GM23338 (cell line): ENCODE results near the gene GAPVD1. TPM values are rescaled to one million over a fixed set of nuclear protein-coding genes. Genes with fewer than 3 reads are reported as not detected.
"Not testable (repeated sequence)": the region's sequence is repeated elsewhere in the genome, so short reads cannot be mapped to it uniquely, and the experiment has no call there.

Experiments
- ATAC-seq: fragments of 200-7000 bp; cut with Tn5 transposase; 3 replicates; pipeline ENCODE4 v1.9.1; 2020
- DNase-seq: peaks from one replicate; pipeline ENCODE4 v3.0.0-alpha.2; 2015; ENCODE audit warnings: low spot score
- H2AFZ ChIP-seq: fragments of 200-600 bp; sonication (generic); 2 replicates; pipeline ENCODE4 v1.8.0; 2016; ENCODE audit warnings: antibody characterized with exemption, mild to moderate bottlenecking, moderate library complexity
- H3F3A ChIP-seq: fragments of 200-600 bp; sonication (generic); replicated peaks from 2 replicates; pipeline ENCODE4 v1.8.0; 2017; ENCODE audit warnings: antibody characterized with exemption, mixed run types, low read depth
- H3K27ac ChIP-seq: fragments of 200-600 bp; sonication (generic); 2 replicates; pipeline ENCODE4 v1.6.1; 2016; ENCODE audit warnings: low read depth
- H3K27me3 ChIP-seq: fragments of 200-600 bp; sonication (generic); 2 replicates; pipeline ENCODE4 v1.8.0; 2016; ENCODE audit warnings: mild to moderate bottlenecking, mixed run types, moderate library complexity; ENCODE audit not compliant: insufficient read depth
- H3K36me3 ChIP-seq: fragments of 200-600 bp; sonication (generic); 2 replicates; pipeline ENCODE4 v1.8.0; 2016; ENCODE audit warnings: mild to moderate bottlenecking; ENCODE audit not compliant: insufficient read depth
- H3K4me1 ChIP-seq: fragments of 200-600 bp; sonication (generic); 2 replicates; pipeline ENCODE4 v1.8.0; 2016; ENCODE audit warnings: mild to moderate bottlenecking, moderate library complexity; ENCODE audit not compliant: insufficient read depth
- H3K4me2 ChIP-seq: fragments of 200-600 bp; sonication (generic); 2 replicates; pipeline ENCODE4 v1.7.1; 2017; ENCODE audit warnings: mixed run types
- H3K4me3 ChIP-seq: fragments of 200-600 bp; sonication (generic); 2 replicates; pipeline ENCODE4 v1.6.1; 2016; ENCODE audit warnings: mixed run types
- H3K79me2 ChIP-seq: fragments of 200-600 bp; sonication (generic); replicated peaks from 2 replicates; pipeline ENCODE4 v1.8.0; 2017; ENCODE audit warnings: mild to moderate bottlenecking; ENCODE audit not compliant: insufficient read depth
- H3K9me2 ChIP-seq: fragments of 200-600 bp; sonication (generic); 2 replicates; pipeline ENCODE4 v1.8.0; 2017; ENCODE audit not compliant: insufficient read depth
- H4K20me1 ChIP-seq: fragments of 200-600 bp; sonication (generic); replicated peaks from 2 replicates; pipeline ENCODE4 v1.8.0; 2017; ENCODE audit warnings: mild to moderate bottlenecking; ENCODE audit not compliant: insufficient read depth
- H3K27ac Mint-ChIP-seq: 2 replicates; pipeline ENCODE4 v1.8.0; 2020; ENCODE audit warnings: inconsistent platforms, mild to moderate bottlenecking, moderate library complexity, mixed read lengths
- H3K27me3 Mint-ChIP-seq: 3 replicates; pipeline ENCODE4 v1.8.0; 2022; ENCODE audit warnings: low read depth, mild to moderate bottlenecking, moderate library complexity, mixed read lengths, inconsistent platforms; ENCODE audit not compliant: insufficient read depth, poor library complexity
- H3K36me3 Mint-ChIP-seq: 3 replicates; pipeline ENCODE4 v1.8.0; 2021; ENCODE audit warnings: low read depth, mild to moderate bottlenecking, inconsistent platforms, moderate library complexity, mixed read lengths
- H3K4me1 Mint-ChIP-seq: 3 replicates; pipeline ENCODE4 v1.8.0; 2020; ENCODE audit warnings: mild to moderate bottlenecking, inconsistent platforms, mixed read lengths
- H3K4me3 Mint-ChIP-seq: 3 replicates; pipeline ENCODE4 v1.8.0; 2021; ENCODE audit warnings: moderate library complexity, mild to moderate bottlenecking, inconsistent platforms, mixed read lengths
- H3K9me3 Mint-ChIP-seq: 3 replicates; pipeline ENCODE4 v1.8.0; 2020; ENCODE audit warnings: moderate library complexity, mild to moderate bottlenecking, inconsistent platforms, mixed read lengths
- CTCF ChIP-seq, 2 experiments: fragments of 200-600 bp in 1 of 2; sonication (generic) in 1 of 2; conservative IDR thresholded peaks; 2 replicates each; pipeline versions ENCODE4 v1.5.1 to v1.6.1; 2016 to 2017; ENCODE audit warnings: antibody characterized with exemption in 2 of 2, low read depth in 2 of 2, mild to moderate bottlenecking in 2 of 2, moderate library complexity in 1 of 2
- ETS1 ChIP-seq: IDR thresholded peaks from 2 replicates; pipeline ENCODE4 v1.6.1; 2016; ENCODE audit warnings: antibody characterized with exemption
- JUNB ChIP-seq: IDR thresholded peaks from one replicate; pipeline ENCODE4 v1.6.1; 2016; ENCODE audit warnings: antibody characterized with exemption; ENCODE audit not compliant: unreplicated experiment
- NANOG ChIP-seq: IDR thresholded peaks from 2 replicates; pipeline ENCODE4 v1.6.1; 2016; ENCODE audit warnings: antibody characterized with exemption, borderline replicate concordance
- POLR2AphosphoS5 ChIP-seq: IDR thresholded peaks from 2 replicates; pipeline ENCODE4 v1.6.1; 2016; ENCODE audit warnings: antibody characterized with exemption, low read depth
- ZNF114 ChIP-seq: fragments of 250-450 bp; sonication (Bioruptor Pico); IDR thresholded peaks from 2 replicates; pipeline ENCODE4 v1.5.0; 2020; ENCODE audit warnings: mild to moderate bottlenecking, moderate library complexity
- ZNF331 ChIP-seq: fragments of 250-450 bp; sonication (Bioruptor Pico); IDR thresholded peaks from 2 replicates; pipeline ENCODE4 v1.5.0; 2020; ENCODE audit warnings: low read depth, mild to moderate bottlenecking, moderate library complexity
- ZNF462 ChIP-seq: fragments of 250-450 bp; sonication (Bioruptor Pico); IDR thresholded peaks from 2 replicates; pipeline ENCODE4 v1.5.0; 2020; ENCODE audit warnings: mild to moderate bottlenecking, moderate library complexity
- polyA plus RNA-seq: library from polyadenylated mRNA; unstranded; fragments of >200 nt; fragmentation: Nextera tagmentation; extraction: Ambion mirVana; gene quantifications from 2 replicates; pipeline ENCODE4 v1.2.1, GENCODE V29; 2016
- total RNA-seq: library from RNA; depleted of rRNA; stranded (reverse); fragments of >200 nt; shearing (Covaris generic); gene quantifications from 2 replicates; pipeline ENCODE4 v1.2.3, GENCODE V29; 2014

GAPVD1 gene
- total and polyA plus RNA-seq, 2 experiments from 2014 or later: 19.2 to 34.6 TPM

GRCh38 chr9:125284855-125285254, 23.2 kb downstream of the GAPVD1 start:
- ATAC-seq (no peak), DNase-seq (no peak)
- Histone ChIP-seq H3F3A (no peaks in the 10 kb centered on the region), H3K79me2 (peaks cover 49% of the 10 kb centered on the region), H3K27me3 (no peaks in the 10 kb centered on the region), H2AFZ (no peak overlapping the region), H3K4me2 (no peak overlapping the region), H3K4me1 (no peaks in the 10 kb centered on the region), H3K27ac (no peak overlapping the region), H3K36me3 (no peaks in the 10 kb centered on the region), H4K20me1 (peaks cover 23% of the 10 kb centered on the region), H3K4me3 (no peak overlapping the region), H3K9me2 (no peaks in the 10 kb centered on the region)
- Mint-ChIP-seq H3K4me3 (no peak overlapping the region), H3K27ac (no peak overlapping the region), H3K36me3 (no peaks in the 10 kb centered on the region), H3K4me1 (no peaks in the 10 kb centered on the region), H3K27me3 (no peaks in the 10 kb centered on the region), H3K9me3 (no peaks in the 10 kb centered on the region)
- TF ChIP-seq ETS1: no peak
- no peak for TF ChIP-seq ZNF331
- TF ChIP-seq CTCF (conservative IDR thresholded peaks at IDR 0.05; ENCODE audit: low read depth in 2 of 2): no peak

GRCh38 chr9:125286935-125287433, 25.4 kb downstream of the GAPVD1 start:
- not testable (repeated sequence) for H3K4me3 ChIP-seq, H3K4me2 ChIP-seq, H3K27ac ChIP-seq, H3K4me1 Mint-ChIP-seq, ATAC-seq, H3K27me3 Mint-ChIP-seq, H3F3A ChIP-seq, H3K9me2 ChIP-seq, H3K4me1 ChIP-seq, H3K36me3 ChIP-seq, H3K27me3 ChIP-seq, H3K36me3 Mint-ChIP-seq, H3K9me3 Mint-ChIP-seq, H3K27ac Mint-ChIP-seq, H2AFZ ChIP-seq, H3K4me3 Mint-ChIP-seq, DNase-seq
- peaks cover 42% of the 10 kb centered on the region for H3K79me2 ChIP-seq
- H4K20me1 ChIP-seq: peaks cover 23% of the 10 kb centered on the region

GRCh38 chr9:125293134-125293533, 31.5 kb downstream of the GAPVD1 start:
- peaks cover 36% of the 10 kb centered on the region for H3K79me2 ChIP-seq
- no peak for ATAC-seq
- TF ChIP-seq ZNF114 (CRISPR knock-in tag) (no peak), ZNF331 (no peak), NANOG (no peak), ZNF462 (CRISPR knock-in tag) (no peak), POLR2AphosphoS5 (no peak), JUNB (no peak)

More at GRCh38 chr9:125293134-125293533, 31.5 kb downstream of the GAPVD1 start:
- Histone ChIP-seq H3F3A (no peaks in the 10 kb centered on the region), H3K4me3 (no peak overlapping the region), H4K20me1 (peaks cover 14% of the 10 kb centered on the region), H2AFZ (no peak overlapping the region), H3K36me3 (no peaks in the 10 kb centered on the region), H3K4me2 (no peak overlapping the region), H3K27ac (no peak overlapping the region), H3K4me1 (no peaks in the 10 kb centered on the region), H3K27me3 (no peaks in the 10 kb centered on the region), H3K9me2 (no peaks in the 10 kb centered on the region)
- no peak for DNase-seq
- Mint-ChIP-seq H3K4me3 (no peak overlapping the region), H3K36me3 (no peaks in the 10 kb centered on the region; the same call in 2 of the 3 replicates), H3K27me3 (no peaks in the 10 kb centered on the region), H3K9me3 (no peaks in the 10 kb centered on the region), H3K4me1 (no peaks in the 10 kb centered on the region), H3K27ac (no peak overlapping the region)
